NCI-H345 treated with DMSO at 0.1 percent for 48 hours (cell line): ENCODE measurements around the gene IGDCC3.

Experiments
- DNase-seq: peaks from one replicate; lab custom pipeline; 2025; ENCODE audit not compliant: unreplicated experiment; lab: John Stamatoyannopoulos, UW

IGDCC3 gene

DNA sequence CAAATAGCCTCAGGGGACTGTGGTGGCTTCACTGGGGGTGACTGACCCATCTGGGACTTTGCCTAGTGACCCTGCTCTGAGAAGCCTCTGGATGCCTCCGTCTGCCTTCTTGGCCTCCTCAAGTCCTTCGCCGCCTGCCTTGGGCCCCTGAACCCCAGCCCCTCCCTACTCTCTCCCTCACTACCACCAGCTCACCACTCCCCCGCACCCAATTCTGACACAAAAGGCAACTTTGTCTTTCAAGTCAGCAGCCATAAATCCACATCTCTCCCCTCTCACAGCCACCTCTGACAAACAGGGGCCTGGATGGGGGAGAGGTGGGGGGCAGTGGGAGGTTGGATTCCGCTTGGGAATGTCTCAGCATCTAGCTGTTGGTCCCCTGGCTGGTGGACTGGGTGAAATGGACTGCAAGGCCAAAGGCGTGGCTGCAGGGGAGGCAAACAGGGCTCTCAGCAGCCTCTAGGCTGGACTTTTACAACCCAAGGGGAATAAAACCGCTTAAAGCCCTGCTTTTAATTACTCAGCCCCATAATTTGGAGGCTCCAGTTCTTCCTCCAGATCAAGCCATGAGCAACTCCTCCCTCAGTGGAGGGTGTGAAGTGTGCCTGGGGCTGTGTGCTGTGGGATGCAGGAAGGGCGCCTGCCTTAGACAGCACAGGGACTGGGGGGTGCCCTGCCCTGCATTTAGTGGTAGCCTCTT is 33.4 kb downstream of the IGDCC3 start:
- DNase-seq = no peak

DNA sequence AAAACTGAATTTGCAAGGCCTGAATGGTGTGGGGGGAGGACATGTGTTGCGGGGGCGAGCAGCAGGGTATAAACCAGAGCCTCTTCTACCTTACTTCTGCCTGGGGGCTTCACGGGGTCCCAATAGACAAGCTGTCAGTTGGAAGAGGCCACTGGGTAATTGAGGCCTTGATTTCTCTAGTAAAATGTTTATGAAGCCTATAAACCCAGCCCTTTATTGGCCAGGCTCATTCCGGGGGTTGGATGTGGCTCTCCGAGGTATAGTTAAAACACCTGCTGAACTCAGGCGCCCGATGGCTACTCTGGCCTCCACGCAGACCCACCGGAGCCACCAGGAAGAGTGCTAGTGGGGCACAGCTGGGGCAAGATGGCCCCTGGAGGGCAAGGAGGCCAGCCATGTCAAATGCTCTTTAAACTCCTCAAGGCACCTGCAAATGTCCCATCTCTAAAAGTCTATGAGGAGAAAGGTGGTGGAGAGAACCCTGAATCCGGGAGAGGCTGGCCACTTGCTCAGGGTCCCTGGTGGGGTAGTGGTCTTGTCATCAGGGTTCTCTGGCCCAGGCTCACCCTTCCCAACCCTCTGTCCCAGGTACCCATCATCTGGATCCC is 34.3 kb downstream of the IGDCC3 start:
- DNase-seq = no peak

DNA sequence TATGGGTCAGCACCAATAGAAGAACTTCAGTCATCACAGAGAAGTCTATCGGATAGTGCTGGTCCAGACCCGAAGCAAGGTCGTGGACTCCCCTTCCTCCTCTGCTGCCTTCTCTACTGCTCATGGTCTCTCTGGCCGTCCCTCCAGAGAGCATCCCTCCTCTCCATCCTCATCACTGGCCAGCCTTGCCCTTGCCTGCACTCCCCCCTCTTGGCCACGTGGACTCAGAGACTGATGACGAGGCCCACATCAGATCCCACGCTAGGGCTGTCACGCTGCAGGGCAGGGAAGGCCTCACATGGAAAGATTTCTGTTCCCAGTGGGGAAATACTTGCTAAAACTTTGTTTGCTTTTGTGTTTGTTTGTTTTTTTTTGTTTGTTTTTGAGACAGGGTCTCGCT is 35.3 kb downstream of the IGDCC3 start:
- no peak for DNase-seq

DNA sequence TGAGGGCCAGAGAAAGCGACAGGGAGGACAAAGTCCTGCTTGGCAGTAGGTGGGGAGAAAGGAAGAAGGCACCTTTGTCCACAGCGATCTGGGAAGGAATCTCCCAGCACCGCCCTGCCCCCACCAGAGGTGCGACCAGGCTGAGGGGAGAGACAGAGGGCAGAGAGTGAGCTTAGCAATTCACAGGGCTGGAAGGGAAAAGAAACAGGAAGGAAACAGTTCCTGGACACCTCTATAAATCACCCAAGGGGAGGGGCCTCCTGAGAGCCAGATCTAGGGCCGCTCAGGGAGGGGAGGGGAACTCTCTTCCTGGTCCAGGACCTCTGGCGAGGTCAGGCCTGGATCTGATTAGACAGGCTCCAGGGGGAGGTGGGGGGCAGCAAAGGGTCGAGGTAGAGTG is 37.9 kb downstream of the IGDCC3 start:
- DNase-seq = no peak

DNA sequence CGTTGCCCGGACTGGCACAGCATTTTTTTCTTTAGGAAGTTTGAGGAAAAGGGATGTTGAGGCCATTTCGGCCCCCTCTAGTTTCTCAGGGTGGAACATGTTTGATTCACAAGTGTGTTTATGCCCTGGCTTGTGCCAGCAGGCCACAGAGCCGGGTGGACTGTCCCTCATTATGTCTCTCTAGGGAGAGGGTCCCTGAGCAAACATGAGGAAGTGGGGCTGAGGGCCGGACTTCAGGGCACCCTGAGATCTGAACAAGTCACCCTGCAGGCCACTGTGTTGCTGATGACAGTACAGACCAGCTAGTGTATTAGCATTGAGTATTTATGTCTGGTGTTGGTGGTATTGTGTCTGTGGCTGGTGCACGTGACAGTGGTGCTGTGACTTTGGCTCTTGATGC is 38.4 kb downstream of the IGDCC3 start:
- no peak for DNase-seq

DNA sequence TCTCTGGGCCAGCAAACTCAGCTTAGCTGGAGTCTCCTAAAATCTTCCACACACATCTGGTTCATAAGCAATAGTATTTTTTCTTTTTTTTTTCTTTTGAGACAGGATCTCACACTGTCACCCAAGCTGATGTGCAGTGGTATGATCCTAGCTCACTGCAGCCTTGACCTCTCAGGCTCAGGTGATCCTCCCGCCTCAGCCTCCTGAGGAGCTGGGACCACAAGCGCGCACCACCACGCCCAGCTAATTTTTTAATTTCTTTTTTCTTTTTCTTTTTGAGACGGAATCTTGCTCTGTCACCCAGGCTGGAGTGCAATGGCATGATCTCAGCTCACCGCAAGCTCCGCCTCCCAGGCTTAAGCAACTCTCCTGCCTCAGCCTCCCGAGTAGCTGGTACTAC is 39.0 kb downstream of the IGDCC3 start:
- DNase-seq = no peak

DNA sequence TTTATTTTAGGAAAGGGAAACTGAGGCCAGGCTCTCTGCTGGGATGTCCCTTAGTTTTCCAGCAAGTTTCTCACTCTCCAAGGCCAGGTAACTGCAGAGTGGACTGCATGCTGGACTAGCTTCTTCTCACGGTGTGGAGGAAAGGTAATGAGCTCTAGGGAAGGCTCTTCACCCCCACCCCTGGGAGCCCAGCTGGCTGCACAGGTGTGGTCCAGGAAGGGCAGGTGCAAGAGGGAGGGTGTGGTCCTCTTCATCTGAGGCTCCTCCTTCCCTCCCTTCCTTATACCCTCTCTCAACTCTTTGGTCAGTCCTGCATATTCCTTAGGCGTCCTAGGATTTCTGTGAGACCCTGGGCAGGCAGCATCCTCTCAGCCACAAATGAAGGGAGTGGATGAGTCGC is 39.4 kb downstream of the IGDCC3 start:
- DNase-seq = no peak

DNA sequence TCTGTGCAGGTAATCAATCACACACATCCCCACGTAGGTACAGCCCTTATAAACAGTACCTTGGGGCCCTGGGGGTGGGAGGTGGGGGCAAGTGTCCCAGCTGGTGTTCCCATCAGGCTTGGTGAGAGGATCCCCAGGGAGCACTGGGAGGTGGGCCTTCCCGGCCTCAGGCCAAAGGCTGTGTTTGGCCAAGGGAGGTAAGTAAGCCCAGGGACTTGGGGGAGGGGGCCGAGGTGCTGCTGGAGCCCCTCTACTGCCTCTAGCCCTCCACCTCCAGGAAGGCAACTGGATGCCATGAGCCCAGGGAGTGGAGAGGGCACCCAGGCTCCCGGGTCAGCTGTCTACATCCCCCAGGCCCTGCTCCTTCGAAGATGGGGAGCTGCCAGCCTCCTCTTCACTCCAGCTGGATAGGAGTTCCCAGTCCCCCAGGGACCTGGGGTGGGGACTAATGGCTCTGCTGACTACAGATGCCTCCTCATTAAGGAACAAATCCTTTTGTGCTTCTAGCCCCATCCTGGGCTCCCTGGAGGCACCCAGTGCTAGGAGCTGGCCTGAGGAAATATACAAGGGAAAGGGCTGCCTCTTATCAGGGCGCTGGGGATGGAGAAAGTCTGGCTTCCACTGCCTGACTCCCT is 40.2 kb downstream of the IGDCC3 start:
- DNase-seq = peak; percentile 19

DNA sequence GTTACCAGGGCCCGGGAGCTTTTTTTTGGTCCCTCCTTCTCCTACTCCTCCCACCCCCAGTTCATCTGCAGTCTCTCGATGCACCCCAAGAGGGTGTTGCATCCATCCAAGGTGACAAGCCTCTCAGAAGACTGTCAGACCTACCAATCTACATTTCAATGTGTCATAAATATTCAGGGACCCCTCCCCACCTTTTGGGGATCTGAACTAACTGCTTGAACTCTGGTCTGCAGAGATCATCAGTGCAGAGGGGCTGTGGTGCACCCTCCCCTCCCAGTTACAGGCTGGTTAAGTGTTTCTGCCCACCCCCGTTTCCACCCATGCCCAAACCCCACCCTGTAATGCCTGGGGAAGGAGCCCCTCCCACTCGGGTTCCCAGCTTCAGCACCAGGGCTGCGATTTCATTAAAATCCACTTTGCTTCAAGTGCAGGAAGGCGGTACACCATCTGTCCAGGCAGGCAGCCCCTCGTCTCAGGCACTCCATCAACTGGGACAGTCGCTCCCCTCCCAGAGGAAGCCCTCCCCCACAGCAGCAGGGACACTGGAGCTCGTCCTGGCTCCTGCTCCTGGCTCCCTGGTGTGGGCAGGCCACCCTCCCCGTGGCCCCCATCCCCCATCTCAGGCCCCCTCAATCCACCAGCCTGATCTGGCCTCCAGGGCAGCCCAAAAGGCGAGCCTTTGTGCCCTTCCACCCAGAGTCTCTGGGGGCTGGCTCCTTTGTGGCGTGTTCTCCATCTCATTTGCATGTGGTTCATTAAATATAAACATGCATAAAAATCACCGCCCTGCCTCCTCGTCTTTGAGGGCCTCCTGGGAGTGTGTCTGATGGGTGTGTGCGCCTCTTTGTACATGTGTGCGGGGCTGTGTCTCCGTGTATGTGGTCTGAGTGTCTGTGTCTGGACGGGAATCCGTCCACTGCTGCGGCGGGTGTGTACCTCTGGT is 41.0 kb downstream of the IGDCC3 start:
- no peak for DNase-seq

DNA sequence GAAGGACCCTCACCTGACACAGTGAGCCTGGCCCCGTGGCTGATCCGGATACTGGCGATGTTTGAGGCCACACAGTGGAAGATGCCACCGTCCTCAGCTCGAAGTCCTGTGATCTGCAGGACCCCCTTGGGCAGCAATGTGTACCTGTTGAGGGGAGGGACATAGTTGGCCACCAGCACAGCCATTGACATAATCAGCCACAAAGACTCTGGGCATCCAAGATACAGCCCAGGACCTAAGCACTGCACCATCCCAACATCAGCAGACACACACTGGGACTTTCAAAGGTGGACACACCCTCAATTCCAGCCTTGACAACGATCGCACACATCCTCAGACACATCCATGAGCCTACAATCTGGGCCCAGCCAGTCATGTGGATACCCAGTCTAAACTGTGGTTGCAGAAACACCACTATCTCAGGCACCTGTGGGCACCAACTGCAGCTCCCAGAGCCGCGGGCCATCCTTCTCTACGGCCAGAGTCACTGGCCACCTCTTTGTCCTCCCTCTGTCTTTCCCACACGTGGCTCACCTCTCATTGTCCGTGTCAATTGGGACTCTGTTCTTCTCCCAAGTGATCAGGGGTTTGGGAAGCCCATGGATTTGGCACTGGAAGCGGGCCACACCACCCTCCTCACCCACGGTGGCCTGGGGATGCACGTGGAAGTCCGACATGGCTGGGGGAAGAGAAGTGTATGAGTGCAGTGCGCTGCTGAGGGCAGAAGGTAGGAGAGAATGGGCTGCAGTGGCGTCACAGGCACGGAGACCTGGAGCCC is 42.3 kb downstream of the IGDCC3 start:
- no peak for DNase-seq

DNA sequence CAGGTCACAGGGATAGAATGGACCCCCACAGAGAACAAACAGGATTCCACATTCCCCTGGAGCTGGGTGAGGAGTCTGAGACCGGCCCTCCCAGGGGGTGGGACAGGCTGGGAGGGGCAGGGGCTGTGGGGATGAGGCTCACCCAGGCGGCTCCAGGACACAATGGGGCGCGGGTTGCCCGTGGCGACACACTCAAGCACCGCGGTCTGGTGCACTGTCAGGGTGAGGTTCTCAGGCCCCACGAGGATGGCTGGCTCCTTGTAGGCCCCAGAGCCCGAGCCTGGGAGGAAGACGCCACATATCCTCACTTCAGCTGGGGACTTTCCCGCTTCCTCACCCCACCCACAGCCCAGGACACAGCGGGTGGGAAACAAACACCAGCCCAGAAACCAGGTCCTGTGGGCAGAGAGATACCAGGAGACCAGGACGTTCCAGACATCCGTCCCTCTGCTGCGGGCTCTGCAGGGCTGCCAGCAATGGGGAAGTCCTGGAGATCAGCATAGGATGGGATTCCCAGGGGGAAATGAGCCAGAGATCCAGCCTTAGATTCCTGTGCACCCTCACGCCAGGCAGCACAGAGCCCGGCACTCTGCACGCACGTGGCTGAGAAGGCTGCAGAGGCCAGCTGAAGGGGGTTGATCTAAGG is 43.1 kb downstream of the IGDCC3 start:
- no peak for DNase-seq

DNA sequence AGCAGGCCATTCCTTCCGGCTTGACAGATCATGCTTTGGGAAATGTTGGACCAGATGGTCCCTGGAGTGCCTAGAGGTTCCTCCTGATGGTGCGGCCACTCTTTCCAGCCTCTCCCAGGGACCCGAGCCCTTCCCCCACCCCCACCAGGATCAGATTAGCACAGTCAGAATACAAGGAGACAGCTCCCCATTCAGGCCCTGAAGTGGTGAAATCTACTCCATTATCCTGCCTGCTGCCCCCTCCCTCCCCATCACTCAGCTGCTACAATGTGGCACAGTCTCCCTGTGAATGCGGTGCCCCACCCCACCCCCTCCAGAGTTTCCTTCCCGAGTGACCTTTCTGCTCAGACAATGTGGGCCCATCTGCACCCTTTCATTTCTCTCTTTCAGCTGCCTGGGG is 43.9 kb downstream of the IGDCC3 start:
- DNase-seq = no peak

DNA sequence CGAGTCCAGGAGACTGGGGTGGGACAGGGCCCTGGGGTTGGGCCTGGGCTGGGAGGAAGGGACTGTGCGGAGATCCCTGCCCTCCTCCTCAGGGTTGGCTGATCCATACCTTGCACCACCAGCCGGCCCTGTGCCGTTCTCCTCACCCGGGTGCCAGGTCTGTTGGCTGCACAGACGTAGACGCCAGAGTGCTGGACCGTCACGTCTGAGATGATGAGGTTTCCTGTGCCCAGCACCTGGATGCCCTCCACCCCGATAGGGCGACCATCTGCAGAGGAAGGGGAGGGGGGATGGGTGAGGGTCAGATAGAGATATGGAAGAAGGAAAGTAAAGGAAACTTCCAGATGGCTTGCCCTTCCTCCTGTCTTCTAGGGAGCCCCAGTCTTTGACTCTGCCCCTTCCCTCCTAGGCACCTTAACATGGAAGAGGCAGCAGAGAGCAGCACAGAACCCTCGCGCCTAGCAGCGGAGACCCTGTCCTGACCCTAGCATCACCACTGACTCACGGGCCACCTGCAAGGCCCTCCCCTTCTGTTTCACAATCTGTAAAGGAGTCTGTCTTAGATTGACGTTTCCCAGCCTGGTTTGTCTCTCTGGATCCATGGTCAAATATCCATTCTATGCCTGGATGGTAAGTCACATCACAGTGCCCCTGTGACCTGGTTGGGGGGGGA is 44.5 kb downstream of the IGDCC3 start:
- no peak for DNase-seq

DNA sequence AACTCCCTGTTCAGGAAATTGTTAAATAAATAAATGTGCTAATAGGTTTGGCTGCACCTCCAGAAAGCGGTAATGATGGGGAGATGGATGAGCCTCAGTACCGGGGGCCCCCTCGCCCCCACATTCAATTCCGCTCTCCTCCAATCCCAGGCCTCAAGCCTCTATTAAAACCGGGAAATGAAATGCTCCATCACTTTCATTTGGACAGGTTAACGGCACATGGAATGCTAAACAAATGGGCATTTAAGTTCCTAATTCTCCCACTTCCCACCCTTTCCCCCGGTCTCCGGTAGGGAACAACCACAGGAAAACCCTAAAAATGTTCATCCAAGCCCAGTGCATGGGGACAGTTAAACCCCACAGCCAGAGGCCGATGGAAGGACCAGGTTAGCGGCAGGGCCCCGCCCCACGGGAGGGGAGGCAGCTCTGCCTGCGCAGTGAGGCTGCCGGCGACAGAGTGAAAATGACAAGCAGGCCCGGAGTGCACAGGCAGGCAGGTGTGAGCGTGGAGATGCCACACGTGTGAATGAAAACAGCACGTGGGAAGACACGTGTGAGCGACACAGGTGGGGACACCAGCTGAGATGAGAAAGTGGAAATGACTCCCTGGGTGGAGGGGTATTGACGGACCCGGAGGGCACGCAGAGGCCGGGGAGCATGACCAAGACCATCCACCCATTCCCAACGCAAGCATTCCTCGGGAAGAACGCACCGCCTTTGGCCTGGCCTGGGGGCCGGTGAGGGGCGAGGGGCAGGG is 45.2 kb downstream of the IGDCC3 start:
- DNase-seq = no peak

DNA sequence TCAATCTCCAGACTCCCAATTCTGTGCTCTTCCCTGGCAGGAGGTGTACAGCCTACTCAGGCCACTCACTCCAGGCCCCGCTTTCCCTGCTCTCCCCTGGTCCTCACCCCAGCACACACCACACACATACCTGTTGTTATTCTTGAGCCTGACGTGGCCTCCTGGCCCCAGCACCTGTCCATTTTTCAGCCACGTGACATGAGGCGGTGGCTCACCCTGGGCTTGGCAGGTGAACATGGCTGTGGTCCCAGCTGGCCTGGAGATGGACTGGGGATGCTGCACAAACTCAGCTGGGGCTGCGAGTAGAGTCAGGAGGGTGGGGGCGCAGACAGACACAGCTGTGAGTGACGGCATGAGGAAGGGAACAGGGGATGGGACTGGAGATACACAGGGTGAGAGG is 46.0 kb downstream of the IGDCC3 start:
- no peak for DNase-seq

DNA sequence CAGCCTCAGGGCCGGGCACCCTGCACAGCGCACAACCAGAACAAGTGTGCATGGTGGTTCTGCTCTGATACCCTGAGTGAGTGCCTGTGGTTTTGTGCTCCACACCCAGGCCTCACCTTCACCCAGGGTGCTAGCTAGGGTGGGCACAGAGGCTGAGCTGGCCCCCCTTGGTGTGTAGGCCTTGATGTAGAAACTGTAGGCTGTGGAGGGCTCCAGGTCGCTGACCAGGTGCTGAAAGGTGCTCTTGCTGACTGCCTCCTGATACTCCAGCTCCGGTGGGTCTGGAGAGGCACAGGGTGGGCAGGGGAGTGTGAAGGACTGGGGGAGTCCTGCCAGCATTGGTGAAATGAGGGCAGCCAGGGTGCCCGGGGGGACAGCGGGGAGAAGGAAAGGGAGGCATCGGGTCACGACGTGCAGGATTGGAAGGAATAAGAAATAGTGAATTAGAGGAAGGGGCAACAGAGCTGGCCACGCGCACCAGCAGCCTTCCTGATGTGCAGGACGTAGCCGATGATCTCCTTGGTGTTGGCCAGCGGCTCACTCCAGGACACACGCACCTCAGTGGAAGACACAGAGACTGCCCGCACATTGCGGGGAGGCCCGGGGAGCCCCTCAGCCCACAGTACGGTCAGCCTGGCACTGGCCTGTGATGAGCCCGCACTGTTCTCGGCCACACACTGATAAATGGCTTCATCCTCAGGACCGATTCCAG is 46.7 kb downstream of the IGDCC3 start:
- no peak for DNase-seq

DNA sequence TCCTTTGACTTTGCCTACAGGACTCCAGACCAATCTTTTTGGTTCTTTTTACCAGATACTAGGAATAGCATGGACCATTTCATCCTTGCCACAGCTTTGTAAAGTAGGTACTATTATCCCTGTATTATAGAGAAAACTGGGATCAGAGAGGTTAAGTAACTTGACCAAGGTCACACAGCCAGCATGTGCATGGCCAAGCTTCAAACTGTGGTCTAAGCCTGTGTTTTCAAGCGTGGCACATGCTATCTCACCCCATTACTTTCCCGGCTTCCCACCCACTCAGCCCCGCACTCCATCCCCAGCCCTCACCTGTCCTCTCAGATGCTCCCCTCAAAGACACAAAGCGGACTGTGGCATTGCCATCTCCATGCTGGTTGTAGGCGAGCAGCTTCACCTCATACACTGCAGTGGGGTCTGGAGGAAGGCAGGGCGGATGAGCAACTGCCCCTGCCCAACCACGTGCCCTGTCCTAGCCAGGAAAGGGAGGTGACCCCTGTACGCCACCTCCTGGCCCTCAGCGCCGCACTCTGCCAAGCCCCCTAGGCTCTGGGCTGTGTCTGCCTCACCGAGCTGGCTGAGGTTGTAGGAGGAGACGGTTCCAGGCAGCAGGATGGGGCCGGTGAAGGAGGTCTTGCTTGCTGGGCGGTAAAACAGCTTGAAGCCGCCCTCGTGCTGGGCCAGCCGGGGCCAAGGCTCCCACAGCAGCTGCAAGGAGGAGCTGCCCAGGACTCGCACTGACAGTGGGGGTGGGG is 47.6 kb downstream of the IGDCC3 start:
- no peak for DNase-seq
